HG03025 (cell line): ENCODE measurements around the gene TTC28.
"Not testable (repeated sequence)": the region's sequence is repeated elsewhere in the genome, so short reads cannot be mapped to it uniquely, and the experiment has no call there.

Experiments
- ATAC-seq: cut with Tn5 transposase; IDR thresholded peaks from one replicate; pipeline ENCODE4 v1.9.1; 2021; ENCODE audit warnings: mild to moderate bottlenecking, moderate library complexity; ENCODE audit not compliant: unreplicated experiment, low FRiP score

The TTC28 gene

DNA sequence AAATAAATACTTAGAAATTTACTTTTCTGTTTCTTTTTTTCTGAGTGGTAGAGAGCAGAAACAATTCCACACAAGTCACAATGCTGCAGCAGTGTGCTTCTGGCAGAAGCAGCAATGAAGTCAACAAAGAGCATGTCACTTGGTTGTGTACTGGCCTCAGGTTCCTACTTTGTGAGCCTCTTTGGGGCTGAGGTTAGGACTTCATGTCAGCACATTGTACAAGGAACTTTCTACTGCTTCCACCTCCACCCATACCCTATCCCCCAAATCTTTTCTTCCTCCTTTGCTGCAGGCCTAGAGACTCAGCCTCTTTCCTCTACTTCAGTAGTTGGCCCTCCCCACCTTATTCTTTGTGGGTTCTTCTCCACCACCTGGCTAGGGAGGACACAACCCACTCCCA, 507.9 kb downstream of the TTC28 start:
- no peak for ATAC-seq

DNA sequence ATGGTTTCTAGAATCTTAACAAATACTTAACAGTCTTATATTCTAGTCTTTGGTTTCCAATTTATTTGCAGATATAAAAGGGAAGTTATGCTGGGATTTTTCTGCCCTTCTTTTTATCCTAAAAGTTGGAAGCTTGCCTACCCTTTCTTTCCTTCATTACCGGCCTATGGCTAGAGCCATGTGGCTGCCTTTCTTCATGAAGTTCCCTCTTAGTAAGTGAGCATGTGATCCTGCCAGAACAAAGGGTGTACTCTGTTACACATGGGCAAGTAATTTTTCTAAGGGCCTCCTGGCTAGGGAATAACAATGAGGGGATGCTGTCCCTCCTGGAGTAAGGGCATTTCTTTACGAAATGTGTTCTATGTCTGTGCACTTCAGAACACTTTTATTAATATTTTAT, 508.5 kb downstream of the TTC28 start:
- ATAC-seq: no peak

- ATAC-seq: not testable (repeated sequence)
Measured at GRCh38 chr22:28169314-28169713, 510.3 kb downstream of the TTC28 start.

DNA sequence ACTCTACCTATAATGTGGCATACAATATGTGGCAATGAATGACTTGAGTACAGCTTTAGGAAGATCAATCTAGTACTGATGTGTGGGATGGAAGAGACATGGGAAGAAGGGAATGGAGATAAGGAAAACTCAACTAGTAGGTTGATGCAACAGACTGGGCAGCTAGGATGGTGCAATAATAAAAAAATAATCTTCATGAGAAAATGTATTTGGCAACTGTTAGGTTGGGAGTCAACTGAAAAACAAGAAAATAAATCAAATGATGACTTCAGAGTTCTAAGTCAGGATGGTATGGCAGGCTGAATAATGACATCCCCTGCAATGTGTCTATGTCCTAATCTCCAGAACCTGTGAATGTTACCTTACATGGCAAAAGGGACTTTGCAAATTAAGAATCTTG, 523.8 kb downstream of the TTC28 start:
- no peak for ATAC-seq

- ATAC-seq: no peak
Measured at GRCh38 chr22:28154861-28155260, 524.8 kb downstream of the TTC28 start.

GRCh38 chr22:28151151-28151816, 528.4 kb downstream of the TTC28 start:
- no peak for ATAC-seq

- ATAC-seq: no peak
Measured at GRCh38 chr22:28148816-28149465, 530.7 kb downstream of the TTC28 start.

GRCh38 chr22:28147401-28147800, 532.2 kb downstream of the TTC28 start:
- no peak for ATAC-seq

GRCh38 chr22:28146401-28147314, 533.0 kb downstream of the TTC28 start:
- ATAC-seq: no peak

DNA sequence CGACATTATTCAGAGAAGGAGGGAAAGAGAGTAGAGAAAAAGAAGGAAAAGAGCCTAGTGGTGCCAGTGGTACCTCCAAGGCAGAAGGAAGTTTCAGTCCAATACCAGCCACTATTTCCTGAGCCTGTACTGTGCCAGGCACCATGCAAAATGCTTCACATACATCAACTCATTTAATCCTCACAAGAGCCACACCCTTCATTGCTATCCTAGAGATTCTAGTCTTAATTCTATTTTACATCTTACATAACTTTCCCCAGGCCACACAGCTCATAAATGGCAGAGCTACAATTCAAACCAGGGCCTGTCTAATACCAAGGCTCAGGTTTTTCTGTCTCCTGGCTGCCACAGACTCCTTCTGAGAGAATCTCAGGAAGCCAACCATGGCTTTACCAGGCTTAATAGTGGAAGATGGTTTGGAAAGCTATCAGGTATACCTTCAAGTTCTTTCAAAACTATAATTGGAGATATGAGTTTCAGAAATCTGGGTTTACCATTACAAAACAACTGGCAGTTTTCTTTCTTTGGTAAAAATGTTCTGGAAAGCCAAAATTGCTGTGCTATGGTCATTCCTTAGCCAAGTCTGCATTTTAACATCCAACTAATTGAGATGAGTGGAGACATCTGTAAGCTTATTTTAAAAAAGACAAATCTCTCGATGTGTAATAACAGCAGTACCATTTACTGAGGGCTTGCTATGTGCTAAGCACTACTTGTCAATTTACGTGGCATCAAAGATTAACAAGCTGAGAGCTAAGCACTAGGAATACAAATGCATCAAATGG, 535.5 kb downstream of the TTC28 start:
- ATAC-seq: no peak

DNA sequence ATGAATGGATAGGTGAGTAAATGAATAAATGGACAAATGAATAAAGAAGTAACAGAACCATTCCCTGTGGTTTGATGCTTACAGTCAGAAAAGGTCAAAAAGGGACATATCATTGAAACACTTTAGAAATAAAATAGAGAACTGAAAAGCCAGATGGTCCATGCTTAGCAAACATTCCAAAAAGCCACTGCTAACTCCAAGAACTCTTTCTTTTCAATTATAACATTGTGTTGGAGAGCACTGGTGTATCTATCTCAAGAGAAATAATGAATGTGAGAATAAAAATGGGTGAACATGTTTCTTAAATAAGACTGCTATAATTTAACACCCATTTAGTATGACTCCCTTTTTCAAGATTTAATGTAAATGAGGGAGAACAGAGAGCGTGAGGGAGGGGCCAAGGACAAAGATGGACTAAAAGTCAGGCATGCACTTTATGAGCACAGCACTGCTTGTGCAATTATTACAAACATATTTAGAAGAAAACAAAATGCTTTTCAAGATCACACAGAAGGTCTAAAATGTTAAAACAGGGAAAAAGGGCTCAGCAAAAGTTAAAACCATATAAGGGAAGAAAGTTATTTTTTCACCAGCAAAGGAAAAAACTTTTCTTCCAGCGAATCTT, 536.3 kb downstream of the TTC28 start:
- ATAC-seq: no peak

DNA sequence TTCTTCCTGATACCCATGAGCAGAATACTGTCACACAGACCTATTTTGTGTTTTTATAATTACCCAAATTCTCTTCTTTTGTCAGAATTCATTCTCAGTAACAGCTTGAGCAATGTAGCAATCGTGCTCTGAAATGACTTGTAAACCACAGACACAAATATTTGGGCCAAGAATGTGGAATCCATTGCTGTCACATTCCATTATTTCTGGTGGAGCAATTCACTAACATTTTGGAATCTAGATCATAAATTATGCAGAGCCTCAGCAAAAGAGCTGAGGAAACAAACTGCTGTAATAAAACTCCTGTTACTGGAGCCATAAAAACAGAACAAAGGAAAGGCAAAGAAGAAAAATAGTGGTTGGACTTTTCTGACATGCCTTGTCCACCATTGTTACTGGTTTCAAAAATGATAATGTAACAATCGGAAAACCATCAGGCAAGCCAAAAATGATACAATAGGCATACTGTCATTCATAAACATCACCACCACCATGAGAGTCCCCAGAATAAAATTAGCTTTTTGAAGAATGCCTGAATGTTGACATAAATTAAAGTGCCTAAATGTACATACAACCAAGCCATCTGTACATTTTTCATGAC, 537.2 kb downstream of the TTC28 start:
- no peak for ATAC-seq

- no peak for ATAC-seq
Measured at GRCh38 chr22:28141614-28142013, 538.0 kb downstream of the TTC28 start.

DNA sequence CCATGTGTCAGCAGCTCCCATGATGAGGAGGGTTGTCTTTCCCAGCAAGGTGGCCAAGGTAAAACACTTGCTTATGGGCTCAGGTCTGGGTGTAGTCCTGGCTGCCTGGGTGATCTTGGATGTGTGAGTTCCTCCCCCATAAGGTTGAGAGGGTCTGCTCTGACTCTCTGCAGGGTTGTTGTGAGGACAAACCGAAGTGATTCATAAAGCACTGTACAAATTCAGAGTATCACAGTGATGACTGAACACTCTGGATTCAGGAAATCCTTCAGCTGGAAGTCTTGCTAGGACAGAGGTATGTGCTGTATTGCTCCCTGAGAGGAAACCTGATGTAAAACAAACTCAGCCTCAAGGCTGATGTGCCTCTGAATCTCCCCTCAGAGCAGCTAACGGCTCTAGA, 539.7 kb downstream of the TTC28 start:
- no peak for ATAC-seq

GRCh38 chr22:28139516-28139915, 540.1 kb downstream of the TTC28 start:
- no peak for ATAC-seq

DNA sequence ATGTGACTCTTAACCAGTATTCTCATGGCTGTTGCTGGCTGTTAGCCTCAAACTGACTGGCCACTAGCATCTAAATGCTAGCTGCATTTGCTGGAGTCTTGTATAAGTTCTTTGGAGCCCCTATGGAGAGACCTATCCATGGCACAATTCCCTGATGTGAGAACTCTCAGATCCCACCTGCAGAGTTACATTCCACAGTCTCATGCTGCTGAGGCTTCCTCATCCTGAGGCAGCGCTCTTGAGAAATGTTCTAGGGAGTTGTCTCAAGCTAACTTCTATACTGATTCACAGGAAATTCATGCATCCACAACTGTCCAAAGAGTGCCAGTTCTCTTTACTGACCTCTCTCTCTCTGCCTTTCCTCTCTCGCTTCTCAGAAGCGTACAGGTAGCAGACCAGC, 542.6 kb downstream of the TTC28 start:
- ATAC-seq: no peak

DNA sequence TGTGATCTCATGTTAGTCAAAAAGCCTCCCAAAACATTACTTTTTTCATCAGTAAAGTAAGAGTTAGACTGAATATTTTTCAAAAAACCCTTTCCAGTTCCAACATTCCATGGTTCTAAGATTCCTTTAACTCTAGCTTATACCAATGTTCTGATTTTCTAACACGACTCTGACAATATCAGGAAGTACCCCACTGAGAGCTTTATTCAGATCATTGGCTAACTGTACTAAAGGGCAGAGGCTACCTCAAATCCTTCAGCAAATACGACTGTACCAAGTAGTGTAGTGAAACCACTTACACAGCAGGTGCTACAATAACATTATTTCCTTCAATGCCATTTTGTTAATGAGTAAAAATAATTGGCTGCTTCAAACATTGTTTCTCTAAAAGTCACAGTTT, 547.2 kb downstream of the TTC28 start:
- ATAC-seq: no peak

- no peak for ATAC-seq
Measured at GRCh38 chr22:28129319-28129962, 550.2 kb downstream of the TTC28 start.

- ATAC-seq: no peak
Measured at GRCh38 chr22:28128827-28129226, 550.8 kb downstream of the TTC28 start.
